Kidney tubule cell (primary cell): ENCODE measurements around the gene METTL1.

Experiments used
- DNase-seq: peaks from one replicate; pipeline ENCODE4 v3.0.0-alpha.2; 2018; ENCODE audit warnings: low spot score

Gene METTL1

DNA sequence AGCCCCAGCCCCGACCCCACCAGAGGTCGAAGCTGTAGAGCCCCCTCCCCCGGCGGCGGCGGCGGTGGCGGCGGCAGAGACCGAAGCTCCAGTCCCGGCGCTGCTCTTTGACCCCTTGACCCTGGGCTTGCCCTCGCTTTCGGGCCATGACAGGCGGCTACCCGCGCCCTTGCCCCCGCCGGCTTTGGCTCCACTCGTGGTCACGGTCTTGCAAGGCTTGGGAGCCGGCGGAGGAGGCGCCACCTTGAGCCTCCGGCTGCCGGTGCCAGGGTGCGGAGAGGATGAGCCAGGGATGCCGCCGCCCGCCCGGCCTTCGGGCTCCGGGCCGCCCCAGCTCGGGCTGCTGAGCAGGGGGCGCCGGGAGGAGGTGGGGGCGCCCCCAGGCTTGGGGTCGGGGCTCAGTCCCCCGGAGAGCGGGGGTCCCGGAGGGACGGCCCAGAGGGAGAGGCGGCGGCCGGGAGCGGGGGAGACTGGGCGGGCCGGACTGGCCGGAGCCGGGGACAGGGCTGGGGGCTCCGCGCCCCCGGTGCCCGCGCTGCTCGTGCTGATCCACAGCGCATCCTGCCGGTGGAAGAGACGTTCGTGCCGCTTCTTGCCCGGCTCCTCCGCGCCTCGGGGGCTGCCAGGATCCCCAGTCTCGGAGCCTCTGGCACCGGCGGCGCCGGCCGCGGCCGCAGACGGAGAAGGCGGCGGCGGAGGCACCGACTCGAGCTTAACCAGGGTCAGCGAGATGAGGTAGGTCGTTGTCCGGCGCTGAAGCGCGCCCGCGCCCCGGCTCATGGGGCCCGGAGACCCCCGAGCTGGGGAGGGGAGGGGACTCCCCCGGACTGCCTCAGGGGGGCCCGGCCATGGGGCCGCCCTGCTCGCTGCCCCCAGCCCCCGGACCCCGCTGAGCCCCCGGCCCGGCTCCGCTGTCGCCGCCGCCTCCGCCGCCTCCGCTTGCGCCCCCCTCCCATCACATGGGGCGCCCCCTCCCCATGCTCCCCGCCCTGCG lies 34.1 kb downstream of the METTL1 start:
- no peak for DNase-seq

DNA sequence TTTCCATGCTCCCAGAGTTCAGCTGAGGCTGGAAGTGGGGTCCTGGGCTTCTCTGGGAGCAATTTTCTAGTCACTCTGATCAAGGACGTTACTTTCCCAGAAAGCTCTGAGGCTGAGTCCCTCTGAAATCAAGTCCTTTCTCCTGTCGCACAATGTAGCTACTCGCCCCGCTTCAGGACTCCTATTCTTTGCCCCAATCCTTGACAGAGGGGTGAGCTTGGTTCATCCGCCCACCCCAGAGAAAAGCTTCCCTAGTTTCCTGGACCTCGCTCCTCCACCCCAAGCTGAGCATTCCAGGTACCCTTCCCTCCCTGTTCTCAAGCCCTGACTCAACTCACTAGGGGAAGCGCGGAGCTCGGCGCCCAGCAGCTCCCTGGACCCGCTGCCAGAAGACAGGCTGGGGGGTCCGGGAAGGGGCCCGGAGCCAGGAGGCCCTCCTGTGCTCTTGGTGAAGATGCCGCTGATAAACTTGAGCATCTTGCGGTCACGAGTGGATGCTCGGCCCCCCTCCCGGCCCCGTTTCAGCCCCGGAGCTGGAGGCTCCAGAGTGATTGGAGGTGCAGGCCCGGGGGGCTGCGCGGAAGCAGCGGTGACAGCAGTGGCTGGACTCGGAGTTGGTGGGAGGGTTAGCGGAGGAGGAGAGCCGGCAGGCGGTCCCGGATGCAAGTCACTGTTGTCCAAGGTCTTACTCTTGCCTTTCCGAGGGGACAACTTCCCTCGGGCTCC lies 35.0 kb downstream of the METTL1 start:
- DNase-seq, result no peak

DNA sequence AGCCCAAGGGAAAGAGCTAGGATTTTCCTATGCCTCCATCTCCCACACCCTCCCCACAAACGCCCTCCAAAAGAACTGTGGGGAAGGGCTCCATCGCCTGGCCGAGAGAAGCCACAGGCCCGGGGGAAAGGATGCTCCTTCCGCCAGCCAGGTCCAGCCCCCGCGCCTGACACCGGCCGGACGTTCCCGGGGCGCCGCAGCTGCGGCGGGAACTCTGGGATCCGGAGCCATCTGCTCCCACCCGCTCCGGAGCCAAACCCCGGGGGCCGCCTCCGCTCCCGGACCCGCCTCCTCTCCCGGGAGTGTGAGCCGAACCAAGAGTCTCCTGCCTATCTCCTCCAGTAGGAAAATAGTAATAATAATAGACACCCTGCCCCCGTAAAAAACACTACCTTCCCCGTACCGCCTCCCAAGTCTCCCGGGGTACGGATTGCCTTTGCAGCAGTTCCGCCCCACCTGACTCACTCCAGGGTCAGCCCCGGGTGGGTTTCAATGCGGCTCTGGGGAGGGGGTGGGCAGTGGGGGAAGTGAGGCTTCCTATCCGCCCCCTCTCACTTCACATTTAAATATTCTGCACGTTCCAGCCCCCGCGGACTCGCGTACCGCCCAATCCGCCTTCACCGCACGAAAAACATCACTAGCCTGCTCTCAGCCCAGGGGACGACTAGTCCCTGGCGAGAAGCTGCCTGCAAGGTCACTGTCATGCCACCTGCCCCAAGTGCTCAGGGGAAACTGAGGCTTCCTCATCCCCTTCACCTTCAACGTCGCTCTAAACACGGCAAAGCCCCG lies 35.8 kb downstream of the METTL1 start:
- DNase-seq, result no peak

DNA sequence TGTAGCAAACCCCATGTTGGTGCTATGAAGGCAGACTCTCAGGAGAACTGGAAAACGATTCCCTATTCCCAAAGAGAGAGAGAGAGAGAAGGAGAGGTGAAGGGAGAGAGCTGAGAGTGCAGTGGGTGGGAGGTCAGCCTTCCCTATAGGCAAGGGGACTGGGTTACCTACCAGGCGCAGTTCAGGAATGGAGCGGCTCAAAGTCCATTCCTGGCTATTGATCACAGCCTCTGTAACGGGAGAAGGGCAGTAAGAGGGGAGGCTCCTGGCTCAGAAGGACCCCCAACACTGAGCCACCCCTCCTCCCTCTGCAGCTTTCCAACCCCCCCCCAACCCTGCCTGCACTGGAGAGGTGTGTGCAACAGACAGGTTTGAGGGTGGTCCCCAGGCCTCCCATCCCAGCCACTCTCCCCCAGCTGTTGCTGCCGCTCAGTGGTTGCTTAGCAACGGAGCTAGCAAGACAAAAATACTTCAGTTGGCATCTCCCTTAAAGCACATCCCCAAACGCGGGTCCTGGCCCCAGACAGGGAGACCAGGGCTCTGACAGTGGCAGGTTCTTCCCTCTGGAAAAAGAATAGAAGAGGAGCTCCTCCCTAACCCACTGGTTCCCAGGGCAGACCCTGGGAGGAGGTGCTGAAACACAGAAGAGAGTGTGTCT lies 36.6 kb downstream of the METTL1 start:
- DNase-seq, result no peak

DNA sequence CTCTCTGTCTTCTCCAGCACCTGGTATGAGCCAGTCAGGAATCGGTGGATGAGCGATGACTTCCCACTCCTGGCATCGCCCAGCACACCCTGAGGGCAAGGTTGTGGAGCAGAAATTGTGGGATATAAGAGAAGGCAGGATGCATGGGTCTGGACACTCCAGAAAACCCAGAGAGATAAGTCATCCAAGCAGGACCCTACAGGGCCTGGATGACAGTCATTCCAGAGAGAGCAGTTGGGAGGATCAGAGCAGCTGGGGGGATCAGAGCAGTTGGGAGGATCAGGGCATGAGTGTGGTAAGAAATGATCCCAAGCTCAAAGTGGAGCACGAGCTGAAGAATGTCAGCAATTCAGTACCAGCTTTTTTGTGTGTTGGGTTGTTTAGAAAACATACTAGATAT lies 37.3 kb downstream of the METTL1 start:
- no peak for DNase-seq

DNA sequence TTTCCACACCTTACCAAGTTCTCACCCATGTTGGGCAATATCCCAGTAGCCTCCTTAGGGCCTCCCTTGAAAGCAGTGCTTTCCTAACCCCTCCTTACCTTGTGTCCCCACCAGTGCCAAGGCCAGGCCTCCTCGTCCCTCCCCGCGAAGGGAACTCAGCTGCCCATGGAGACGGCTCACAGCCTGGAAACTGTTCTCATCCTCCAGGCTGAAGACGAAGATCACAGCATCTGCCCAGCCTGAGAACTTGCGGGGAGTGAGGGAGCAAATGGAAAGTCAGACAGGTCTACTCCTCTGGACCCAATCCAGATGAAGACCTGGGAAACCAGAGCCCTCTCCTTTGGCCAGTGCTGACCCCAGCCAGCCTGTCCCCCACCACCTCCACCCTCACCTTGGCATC lies 38.0 kb downstream of the METTL1 start:
- no peak for DNase-seq

DNA sequence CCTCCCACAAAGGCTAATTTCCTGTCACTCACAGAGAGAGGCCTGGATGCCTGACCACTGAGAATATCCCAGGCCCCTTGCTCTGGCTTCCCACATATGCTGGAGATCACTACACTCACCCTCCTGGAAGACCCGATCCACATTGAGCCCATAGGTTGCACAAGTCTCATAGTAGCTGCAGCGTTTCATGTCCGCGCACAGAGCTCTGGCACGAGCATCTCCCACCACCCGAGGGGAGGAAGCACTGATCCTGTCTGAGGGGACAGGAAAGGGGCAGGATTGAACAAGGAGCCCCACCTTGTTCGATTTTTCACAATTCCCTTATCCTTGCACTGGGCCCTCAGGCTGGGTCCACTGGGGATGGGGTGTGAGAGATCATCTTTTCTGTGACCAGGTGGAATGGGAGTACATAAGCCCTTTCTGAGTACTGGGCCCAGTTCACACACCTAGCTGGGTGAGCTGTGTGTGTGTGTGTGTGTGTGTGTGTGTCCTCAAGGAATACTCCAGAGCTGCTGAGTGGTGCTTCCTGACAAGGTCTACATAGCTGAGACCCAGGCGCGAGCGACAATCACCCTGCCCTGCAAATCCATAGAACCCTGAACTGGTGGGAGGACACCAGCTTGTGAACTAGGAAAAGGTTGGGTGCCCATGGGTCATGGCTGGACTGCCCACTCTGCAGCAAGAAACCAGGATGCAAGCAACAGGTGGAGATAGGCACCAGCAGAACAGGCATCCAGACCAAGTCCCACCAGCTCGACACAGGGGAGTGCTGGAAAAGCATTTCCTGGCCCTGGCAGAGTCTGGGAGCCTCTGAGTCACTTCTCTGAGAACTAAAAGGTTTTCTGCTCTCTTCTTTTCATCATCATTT lies 38.9 kb downstream of the METTL1 start:
- DNase-seq, result no peak

DNA sequence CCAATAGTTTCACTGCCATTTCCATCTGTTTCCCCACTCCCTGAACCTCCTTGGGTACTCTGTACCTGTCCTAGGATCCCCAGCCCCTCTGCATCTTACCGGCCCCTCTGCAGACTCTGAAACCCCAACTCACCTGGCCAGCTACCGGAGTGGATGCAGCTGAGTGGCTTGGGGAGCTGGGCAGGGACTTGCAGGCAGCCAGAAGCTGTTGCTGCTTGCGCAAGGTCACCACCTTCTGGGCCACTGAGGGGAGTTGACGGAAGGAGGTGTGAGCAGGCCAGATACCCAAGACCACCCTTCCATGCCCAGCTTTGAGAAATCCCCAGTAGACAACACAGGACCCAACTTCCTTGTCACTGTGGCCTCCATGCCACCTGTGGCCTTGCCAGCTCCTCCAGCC lies 39.6 kb downstream of the METTL1 start:
- DNase-seq, result no peak

DNA sequence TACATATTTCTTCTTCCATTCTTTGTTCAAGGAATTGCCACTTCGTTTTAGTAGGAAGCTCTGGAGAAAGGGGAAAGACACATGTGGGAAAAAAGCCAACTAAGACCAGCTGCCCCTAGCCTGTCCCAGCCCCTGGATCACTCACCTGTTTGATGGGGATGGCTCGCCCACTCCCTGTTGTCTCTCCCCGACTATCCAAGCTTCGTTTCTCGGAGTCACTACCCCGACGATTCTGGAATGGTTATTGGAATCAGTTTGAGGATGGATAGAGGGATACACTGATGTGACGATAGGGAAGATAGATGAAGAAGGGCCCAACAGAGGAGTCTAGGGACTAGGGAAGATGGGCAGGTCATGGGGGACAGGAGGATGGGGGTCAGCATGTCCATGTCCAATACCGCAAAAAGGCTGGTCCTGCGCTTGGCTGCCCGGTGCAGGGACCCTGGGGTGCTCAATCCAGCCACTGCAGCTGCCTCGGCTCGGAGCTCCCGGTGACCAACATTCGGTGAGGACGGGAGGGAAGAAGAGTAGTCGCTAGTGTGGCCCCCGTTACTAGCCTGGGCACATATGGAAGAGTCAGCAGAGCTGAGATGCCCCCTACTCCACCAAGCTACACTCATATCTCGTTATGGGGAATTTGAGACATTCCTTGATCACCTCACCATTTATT lies 40.4 kb downstream of the METTL1 start:
- DNase-seq, result no peak

DNA sequence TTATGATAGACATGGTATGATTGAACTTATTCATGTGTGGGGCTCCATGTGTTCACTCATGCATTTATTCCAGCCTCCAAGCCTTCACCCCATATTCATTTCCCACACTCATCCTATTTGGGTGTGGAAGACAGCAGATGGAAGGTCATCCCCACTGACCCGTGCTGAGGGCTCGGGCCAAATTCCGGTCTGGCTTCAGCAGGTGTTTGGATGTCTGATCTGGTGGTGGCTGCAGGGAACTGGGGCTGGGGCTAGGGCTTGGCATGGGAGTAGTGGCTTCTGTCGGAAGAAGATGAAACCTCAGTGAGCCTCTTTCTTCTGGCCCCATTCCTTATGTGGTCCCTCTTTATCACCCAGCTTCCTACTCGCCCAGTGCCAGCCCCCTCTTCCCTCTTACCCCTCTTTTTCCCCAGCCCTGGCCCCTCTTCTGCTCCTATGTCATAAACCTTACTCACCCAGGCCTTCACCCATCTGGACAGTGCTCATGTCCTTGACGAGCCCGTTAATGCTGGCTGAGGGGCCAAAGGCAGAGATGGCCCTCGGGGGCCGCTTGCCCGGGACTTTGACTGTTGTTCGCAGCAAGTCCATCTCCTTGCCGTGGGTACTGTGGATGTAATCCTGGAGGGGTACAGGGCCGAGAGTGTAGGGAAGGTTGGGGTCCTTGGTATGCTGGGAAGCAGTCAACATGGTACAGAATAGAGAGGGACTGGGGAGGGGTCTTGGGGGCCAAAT lies 41.4 kb downstream of the METTL1 start:
- no peak for DNase-seq

DNA sequence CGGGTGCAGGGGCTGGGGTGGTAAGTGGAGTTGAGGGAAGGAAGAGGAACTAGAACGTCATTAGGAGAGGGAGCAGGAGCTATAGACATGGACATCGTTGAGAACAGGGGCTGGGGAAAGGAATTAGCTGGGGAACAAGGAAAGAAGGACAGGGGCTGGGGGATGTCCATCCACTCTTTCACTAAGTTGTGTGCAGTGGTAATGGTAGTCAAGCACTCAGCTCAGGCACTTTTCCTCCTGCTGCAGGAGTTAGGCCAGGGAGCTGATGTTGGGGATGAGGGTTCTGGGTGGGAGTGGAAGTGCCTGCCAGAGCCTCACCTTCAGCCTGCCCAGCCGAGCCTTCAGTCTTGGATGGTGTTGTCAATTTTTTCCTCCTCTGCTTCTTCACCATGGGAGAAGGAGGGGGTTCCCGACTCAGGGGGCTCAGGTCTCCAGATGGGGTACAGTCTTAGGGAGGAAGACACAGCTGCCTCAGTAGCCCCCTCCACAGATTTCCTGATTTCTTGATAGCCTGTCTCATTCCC lies 42.5 kb downstream of the METTL1 start:
- DNase-seq, result no peak

DNA sequence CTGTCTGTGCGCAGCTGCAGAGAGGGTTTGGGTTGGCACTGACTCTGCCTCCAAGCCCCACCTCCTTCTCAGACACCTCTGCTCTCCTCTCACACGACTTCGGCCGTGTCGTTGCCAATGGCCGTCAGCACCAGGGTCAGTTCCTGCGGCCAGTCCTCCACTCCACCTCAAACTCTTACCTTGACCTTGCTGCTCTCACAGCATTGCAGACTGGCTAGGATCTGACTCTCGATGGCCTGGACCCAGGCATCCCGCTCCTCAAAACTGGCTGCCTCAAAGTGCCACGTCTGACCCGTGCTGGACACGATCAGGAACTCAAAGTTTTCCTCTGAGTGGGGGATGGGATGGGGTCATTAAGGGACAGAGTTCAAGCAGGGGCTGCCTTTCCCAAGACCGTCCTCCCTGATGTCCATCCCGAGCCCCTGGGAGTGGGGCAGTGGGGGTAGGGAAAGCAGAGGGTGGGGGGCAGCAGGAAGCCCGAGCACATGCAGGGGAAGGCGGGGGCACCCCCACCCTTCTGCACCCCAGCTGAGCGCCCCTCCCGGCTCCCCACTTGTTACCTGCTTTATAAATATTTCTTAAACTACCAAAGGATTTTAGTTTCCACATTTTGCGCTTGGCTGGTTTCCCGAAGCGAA lies 44.0 kb downstream of the METTL1 start:
- DNase-seq, result peak; percentile 45

DNA sequence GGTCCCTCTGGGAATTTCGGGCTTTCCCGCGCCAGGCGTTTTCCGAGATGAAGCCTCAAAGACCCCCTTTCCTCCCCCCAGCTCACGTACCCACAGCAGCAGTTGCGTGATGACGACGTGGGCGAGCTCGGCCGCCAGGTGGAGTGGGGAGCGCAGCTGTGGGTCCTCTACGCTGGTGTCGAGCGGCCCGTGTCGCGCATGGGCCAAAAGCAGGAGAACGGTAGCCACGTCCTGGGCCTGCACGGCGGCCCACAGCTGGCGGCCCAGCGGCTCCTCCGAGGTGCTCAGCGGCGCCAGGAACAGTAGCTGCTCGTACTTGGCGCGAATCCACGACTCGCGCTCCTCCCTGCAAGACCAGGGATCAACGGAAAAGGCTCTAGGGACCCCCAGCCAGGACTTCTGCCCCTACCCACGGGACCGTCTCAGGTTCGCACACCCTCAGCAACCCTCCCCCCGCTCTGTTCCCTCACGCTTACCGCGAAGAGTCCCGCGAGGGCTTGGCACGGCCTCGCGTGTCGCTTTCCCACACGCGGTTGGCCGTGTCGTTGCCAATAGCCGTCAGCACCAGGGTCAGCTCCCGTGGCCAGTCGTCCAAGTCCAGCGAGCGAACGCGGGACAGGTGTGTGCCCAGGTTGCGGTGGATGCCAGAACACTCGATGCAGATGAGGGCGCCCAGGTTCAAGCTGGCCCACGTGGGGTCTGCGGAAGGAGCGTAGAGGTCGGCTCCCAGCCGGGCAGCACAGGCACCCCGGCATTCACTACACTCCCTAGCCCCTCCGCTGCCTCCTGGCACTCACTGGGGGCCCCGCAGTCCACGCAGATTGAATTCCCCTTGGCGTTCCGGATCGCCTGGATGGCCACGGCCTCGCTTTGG lies 44.8 kb downstream of the METTL1 start:
- peak; percentile 19 for DNase-seq

DNA sequence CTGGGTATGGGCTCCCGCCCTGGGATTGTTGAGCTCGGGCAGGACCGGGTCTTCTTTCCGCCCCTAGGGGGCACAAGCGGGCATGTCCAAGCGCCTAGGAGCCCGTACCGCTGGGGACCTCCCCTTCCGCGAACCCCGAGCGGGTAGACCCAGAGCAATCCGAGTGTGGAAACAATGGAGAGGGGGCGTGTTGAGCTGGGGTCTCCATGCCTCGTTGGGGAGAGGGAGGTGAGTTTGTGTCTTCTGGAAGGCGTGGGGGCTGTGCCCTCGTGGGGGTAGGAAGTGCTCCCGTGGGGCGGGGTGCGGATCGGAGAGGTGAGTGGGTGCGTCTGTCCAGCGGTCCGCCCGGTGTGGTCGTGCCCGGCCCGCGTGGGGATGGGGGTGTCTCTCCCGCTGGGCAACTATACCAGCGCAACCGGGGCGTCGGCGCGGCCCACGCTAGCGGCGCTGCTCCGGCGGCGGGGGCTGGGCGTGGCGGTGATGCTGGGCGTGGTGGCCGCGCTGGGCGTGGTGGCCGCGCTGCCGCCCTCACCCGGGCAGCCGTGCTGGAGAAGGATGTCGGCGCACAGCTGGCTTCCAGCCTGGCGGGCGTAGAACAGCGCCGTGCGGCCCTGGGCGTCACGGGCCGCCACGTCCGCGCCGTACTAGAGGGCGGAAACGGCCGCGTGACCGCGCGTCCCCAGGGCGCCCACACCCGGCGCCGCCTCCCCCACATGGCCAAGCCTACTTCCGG lies 45.6 kb downstream of the METTL1 start:
- peak; percentile 75 for DNase-seq

DNA sequence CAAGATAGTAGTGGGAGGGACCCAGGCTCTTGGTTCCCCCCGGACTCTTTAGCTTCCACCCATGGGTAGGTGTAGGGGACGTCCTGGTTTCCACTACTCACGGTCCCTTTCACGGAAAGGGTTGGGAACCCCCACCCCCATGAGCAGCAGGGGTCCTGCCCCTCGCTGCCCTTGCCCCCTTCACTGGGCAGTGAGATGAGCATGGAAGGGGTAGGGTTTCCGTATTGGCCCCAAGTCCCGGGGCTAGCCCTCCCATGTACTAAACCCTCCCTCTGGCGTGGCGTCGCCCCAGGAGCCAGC lies 46.1 kb downstream of the METTL1 start:
- DNase-seq, result no peak

DNA sequence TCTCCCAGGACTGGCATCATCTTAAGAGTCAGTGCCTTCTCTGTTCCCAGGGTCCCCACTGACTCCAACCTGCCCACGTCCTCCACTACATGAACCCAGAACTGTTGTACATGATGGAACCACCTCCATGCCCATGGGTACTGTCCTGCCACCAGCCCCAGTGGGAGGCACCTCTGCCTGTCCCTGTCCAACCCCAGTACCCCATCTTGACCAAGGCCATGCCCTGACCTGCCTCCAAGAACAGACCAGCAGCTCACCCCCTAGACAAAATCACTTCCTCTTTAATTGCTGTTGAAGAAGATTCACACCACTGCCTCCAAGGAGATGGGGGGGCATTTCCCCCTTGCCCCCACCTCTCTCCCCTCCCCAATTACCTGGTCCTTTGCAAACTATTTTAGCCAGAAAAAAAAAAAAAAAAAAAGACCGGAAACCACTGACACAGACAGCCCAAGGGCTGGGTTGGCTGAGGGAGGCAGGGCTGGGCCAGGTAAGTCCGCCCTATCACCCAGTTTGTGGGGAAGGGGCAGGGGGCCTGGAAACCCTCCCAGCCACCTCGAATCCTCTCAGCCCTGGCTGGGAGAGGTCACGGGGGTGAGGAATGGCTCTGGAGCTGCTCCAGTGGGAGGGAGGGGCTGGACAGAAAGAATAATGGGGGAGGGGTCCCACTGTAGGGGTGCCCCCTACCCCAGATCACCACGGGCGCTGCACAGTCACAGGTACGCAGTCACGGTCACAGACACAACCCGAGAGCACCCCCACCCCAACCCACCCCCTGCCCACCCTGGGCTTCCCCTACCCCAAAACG lies 46.8 kb downstream of the METTL1 start:
- no peak for DNase-seq
